Uterus (tissue), 2 donors: ENCODE measurements around the gene GNGT2.

ENCODE experiments used
- POLR2A ChIP-seq, 2 donors: fragments of 450-650 bp; IDR thresholded peaks; one replicate each; pipeline ENCODE4 v1.6.1; 2016; ENCODE audit warnings: antibody characterized with exemption in 2 of 2, mild to moderate bottlenecking in 1 of 2, moderate library complexity in 1 of 2
- TF ChIP-seq, protein P1 (sequence below), 4 experiments: fragments of 200-600 bp in 2 of 4; fragments of 450-650 bp in 2 of 4; sonication (generic) in 2 of 4; IDR thresholded peaks; one replicate each; pipeline ENCODE4 v1.5.1; 2016 to 2019; ENCODE audit warnings: antibody characterized with exemption in 4 of 4, mild to moderate bottlenecking in 2 of 4, moderate library complexity in 1 of 4

DNA sequence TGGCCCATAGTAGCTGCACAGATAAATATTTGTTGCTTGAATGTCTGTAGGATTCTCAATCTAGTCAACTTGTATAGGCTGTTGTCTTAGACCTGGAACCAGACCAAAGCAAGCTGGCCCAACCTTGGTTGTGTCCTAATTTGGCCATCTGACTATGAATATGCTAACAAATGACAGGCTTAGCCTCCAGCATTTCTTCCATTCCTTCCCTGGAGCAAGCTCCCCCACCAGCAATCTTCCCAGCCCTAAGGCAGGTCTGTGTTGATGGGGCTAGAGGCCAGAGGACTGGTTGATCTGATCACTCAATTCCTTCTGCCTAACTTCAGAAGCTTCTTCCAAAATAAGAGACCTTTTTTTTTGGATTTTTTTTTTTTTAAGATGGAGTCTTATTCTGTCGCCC is 29.6 kb upstream of the GNGT2 start:
- TF ChIP-seq, protein P1, sequence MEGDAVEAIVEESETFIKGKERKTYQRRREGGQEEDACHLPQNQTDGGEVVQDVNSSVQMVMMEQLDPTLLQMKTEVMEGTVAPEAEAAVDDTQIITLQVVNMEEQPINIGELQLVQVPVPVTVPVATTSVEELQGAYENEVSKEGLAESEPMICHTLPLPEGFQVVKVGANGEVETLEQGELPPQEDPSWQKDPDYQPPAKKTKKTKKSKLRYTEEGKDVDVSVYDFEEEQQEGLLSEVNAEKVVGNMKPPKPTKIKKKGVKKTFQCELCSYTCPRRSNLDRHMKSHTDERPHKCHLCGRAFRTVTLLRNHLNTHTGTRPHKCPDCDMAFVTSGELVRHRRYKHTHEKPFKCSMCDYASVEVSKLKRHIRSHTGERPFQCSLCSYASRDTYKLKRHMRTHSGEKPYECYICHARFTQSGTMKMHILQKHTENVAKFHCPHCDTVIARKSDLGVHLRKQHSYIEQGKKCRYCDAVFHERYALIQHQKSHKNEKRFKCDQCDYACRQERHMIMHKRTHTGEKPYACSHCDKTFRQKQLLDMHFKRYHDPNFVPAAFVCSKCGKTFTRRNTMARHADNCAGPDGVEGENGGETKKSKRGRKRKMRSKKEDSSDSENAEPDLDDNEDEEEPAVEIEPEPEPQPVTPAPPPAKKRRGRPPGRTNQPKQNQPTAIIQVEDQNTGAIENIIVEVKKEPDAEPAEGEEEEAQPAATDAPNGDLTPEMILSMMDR (IDR thresholded peaks at IDR 0.05) = no peak
- no peak for TF ChIP-seq POLR2A (IDR thresholded peaks at IDR 0.05)
